HEK293 (cell line): ENCODE data around the gene HS3ST5.

Experiments used
- HOXD13 ChIP-seq: sonication (generic); formaldehyde crosslinking; IDR thresholded peaks from 2 replicates; pipeline ENCODE4 v1.8.0; 2022; ENCODE audit warnings: missing genetic modification reagents, borderline replicate concordance
- KLF10 ChIP-seq: fragments of 450-650 bp; IDR thresholded peaks from 2 replicates; pipeline ENCODE4 v1.5.1; 2018; ENCODE audit warnings: missing biosample characterization, mild to moderate bottlenecking, missing genetic modification characterization
- KLF7 ChIP-seq: fragments of 450-650 bp; formaldehyde crosslinking; IDR thresholded peaks from 2 replicates; pipeline ENCODE4 v1.5.1; 2016; ENCODE audit warnings: missing biosample characterization, missing genetic modification characterization, borderline replicate concordance
- KLF8 ChIP-seq: fragments of 450-650 bp; formaldehyde crosslinking; IDR thresholded peaks from 2 replicates; pipeline ENCODE4 v1.5.1; 2016; ENCODE audit warnings: missing biosample characterization, missing genetic modification characterization
- OVOL3 ChIP-seq: fragments of 450-650 bp; formaldehyde crosslinking; IDR thresholded peaks from 2 replicates; pipeline ENCODE4 v1.5.1; 2016; ENCODE audit warnings: missing biosample characterization, missing genetic modification characterization
- RBAK ChIP-seq: fragments of 450-650 bp; formaldehyde crosslinking; IDR thresholded peaks from 2 replicates; pipeline ENCODE4 v1.5.1; 2016; ENCODE audit warnings: missing biosample characterization, missing genetic modification characterization
- SCRT1 ChIP-seq: fragments of 450-650 bp; formaldehyde crosslinking; IDR thresholded peaks from 2 replicates; pipeline ENCODE4 v1.5.1; 2016; ENCODE audit warnings: missing biosample characterization, missing genetic modification characterization, borderline replicate concordance
- SP3 ChIP-seq: fragments of 450-650 bp; formaldehyde crosslinking; IDR thresholded peaks from 2 replicates; pipeline ENCODE4 v1.5.1; 2016; ENCODE audit warnings: missing biosample characterization, missing genetic modification characterization
- WT1 ChIP-seq: fragments of 450-650 bp; formaldehyde crosslinking; IDR thresholded peaks from 2 replicates; pipeline ENCODE4 v1.5.1; 2016; ENCODE audit warnings: missing biosample characterization, missing genetic modification characterization
- YY1 ChIP-seq: fragments of 450-650 bp; formaldehyde crosslinking; IDR thresholded peaks from 2 replicates; pipeline ENCODE4 v1.5.1; 2018; ENCODE audit warnings: missing biosample characterization, missing genetic modification characterization
- ZBTB1 ChIP-seq: fragments of 450-650 bp; formaldehyde crosslinking; IDR thresholded peaks from 2 replicates; pipeline ENCODE4 v1.5.1; 2016; ENCODE audit warnings: missing biosample characterization, missing genetic modification characterization
- ZBTB20 ChIP-seq: fragments of 450-650 bp; formaldehyde crosslinking; IDR thresholded peaks from 2 replicates; pipeline ENCODE4 v1.5.1; 2016; ENCODE audit warnings: missing biosample characterization, missing genetic modification characterization
- ZEB2 ChIP-seq: fragments of 450-650 bp; formaldehyde crosslinking; IDR thresholded peaks from 2 replicates; pipeline ENCODE4 v1.5.1; 2016; ENCODE audit warnings: missing biosample characterization, missing genetic modification characterization
- ZFHX2 ChIP-seq: fragments of 450-650 bp; formaldehyde crosslinking; conservative IDR thresholded peaks from 2 replicates; pipeline ENCODE4 v1.5.1; 2016; ENCODE audit warnings: missing biosample characterization, missing genetic modification characterization
- ZFP41 ChIP-seq: fragments of 450-650 bp; formaldehyde crosslinking; IDR thresholded peaks from 2 replicates; pipeline ENCODE4 v1.5.1; 2016; ENCODE audit warnings: missing biosample characterization, missing genetic modification characterization, borderline replicate concordance
- ZNF112 ChIP-seq: fragments of 450-650 bp; formaldehyde crosslinking; IDR thresholded peaks from 2 replicates; pipeline ENCODE4 v1.5.0; 2017; ENCODE audit warnings: missing biosample characterization, missing genetic modification characterization
- ZNF174 ChIP-seq: fragments of 450-650 bp; formaldehyde crosslinking; IDR thresholded peaks from 2 replicates; pipeline ENCODE4 v1.5.0; 2017; ENCODE audit warnings: missing biosample characterization, mild to moderate bottlenecking, missing genetic modification characterization
- ZNF248 ChIP-seq: fragments of 450-650 bp; formaldehyde crosslinking; IDR thresholded peaks from 2 replicates; pipeline ENCODE4 v1.5.1; 2017; ENCODE audit warnings: missing biosample characterization, missing genetic modification characterization
- ZNF266 ChIP-seq: fragments of 450-650 bp; formaldehyde crosslinking; IDR thresholded peaks from 2 replicates; pipeline ENCODE4 v1.5.1; 2016; ENCODE audit warnings: missing biosample characterization, missing genetic modification characterization, low read depth
- ZNF292 ChIP-seq: fragments of 450-650 bp; formaldehyde crosslinking; IDR thresholded peaks from 2 replicates; pipeline ENCODE4 v1.5.1; 2016; ENCODE audit warnings: low read depth, missing biosample characterization, missing genetic modification characterization, borderline replicate concordance
- ZNF37A ChIP-seq: fragments of 450-650 bp; IDR thresholded peaks from 2 replicates; pipeline ENCODE4 v1.5.1; 2018; ENCODE audit warnings: missing biosample characterization, missing genetic modification characterization
- ZNF391 ChIP-seq: fragments of 450-650 bp; formaldehyde crosslinking; IDR thresholded peaks from 2 replicates; pipeline ENCODE4 v1.5.1; 2016; ENCODE audit warnings: low read depth, missing biosample characterization, missing genetic modification characterization, borderline replicate concordance
- ZNF416 ChIP-seq: fragments of 450-650 bp; formaldehyde crosslinking; IDR thresholded peaks from 2 replicates; pipeline ENCODE4 v1.5.1; 2016; ENCODE audit warnings: missing biosample characterization, missing genetic modification characterization
- ZNF426 ChIP-seq: fragments of 450-650 bp; formaldehyde crosslinking; IDR thresholded peaks from 2 replicates; pipeline ENCODE4 v1.5.1; 2017; ENCODE audit warnings: missing biosample characterization, missing genetic modification characterization, mild to moderate bottlenecking, inconsistent platforms, moderate library complexity
- ZNF48 ChIP-seq: fragments of 450-650 bp; formaldehyde crosslinking; IDR thresholded peaks from 2 replicates; pipeline ENCODE4 v1.5.1; 2016; ENCODE audit warnings: missing biosample characterization, missing genetic modification characterization
- ZNF521 ChIP-seq: fragments of 450-650 bp; formaldehyde crosslinking; IDR thresholded peaks from 2 replicates; pipeline ENCODE4 v1.5.1; 2017; ENCODE audit warnings: missing biosample characterization, mild to moderate bottlenecking, missing genetic modification characterization
- ZNF571 ChIP-seq: fragments of 450-650 bp; formaldehyde crosslinking; IDR thresholded peaks from 2 replicates; pipeline ENCODE4 v1.5.0; 2017; ENCODE audit warnings: missing biosample characterization, missing genetic modification characterization
- ZNF621 ChIP-seq: fragments of 450-650 bp; formaldehyde crosslinking; IDR thresholded peaks from 2 replicates; pipeline ENCODE4 v1.5.1; 2017; ENCODE audit warnings: missing biosample characterization, missing genetic modification characterization
- ZNF747 ChIP-seq: fragments of 450-650 bp; formaldehyde crosslinking; IDR thresholded peaks from 2 replicates; pipeline ENCODE4 v1.5.1; 2016; ENCODE audit warnings: missing biosample characterization, missing genetic modification characterization
- ZNF777 ChIP-seq: fragments of 450-650 bp; formaldehyde crosslinking; IDR thresholded peaks from 2 replicates; pipeline ENCODE4 v1.5.1; 2017; ENCODE audit warnings: missing biosample characterization, missing genetic modification characterization, borderline replicate concordance
- TF ChIP-seq, protein P1 (sequence below): fragments of 450-650 bp; formaldehyde crosslinking; IDR thresholded peaks from 2 replicates; pipeline ENCODE4 v1.5.1; 2016; ENCODE audit warnings: missing biosample characterization, missing genetic modification characterization
- TF ChIP-seq, protein P2 (sequence below): fragments of 450-650 bp; formaldehyde crosslinking; IDR thresholded peaks from 2 replicates; pipeline ENCODE4 v1.5.1; 2016; ENCODE audit warnings: missing biosample characterization, missing genetic modification characterization
- TF ChIP-seq, protein P3 (sequence below): fragments of 450-650 bp; formaldehyde crosslinking; IDR thresholded peaks from 2 replicates; pipeline ENCODE4 v1.5.1; 2017; ENCODE audit warnings: missing biosample characterization, missing genetic modification characterization
- TF ChIP-seq, protein P4 (sequence below): fragments of 450-650 bp; formaldehyde crosslinking; IDR thresholded peaks from 2 replicates; pipeline ENCODE4 v1.5.1; 2017; ENCODE audit warnings: missing biosample characterization, missing genetic modification characterization

Gene HS3ST5

DNA sequence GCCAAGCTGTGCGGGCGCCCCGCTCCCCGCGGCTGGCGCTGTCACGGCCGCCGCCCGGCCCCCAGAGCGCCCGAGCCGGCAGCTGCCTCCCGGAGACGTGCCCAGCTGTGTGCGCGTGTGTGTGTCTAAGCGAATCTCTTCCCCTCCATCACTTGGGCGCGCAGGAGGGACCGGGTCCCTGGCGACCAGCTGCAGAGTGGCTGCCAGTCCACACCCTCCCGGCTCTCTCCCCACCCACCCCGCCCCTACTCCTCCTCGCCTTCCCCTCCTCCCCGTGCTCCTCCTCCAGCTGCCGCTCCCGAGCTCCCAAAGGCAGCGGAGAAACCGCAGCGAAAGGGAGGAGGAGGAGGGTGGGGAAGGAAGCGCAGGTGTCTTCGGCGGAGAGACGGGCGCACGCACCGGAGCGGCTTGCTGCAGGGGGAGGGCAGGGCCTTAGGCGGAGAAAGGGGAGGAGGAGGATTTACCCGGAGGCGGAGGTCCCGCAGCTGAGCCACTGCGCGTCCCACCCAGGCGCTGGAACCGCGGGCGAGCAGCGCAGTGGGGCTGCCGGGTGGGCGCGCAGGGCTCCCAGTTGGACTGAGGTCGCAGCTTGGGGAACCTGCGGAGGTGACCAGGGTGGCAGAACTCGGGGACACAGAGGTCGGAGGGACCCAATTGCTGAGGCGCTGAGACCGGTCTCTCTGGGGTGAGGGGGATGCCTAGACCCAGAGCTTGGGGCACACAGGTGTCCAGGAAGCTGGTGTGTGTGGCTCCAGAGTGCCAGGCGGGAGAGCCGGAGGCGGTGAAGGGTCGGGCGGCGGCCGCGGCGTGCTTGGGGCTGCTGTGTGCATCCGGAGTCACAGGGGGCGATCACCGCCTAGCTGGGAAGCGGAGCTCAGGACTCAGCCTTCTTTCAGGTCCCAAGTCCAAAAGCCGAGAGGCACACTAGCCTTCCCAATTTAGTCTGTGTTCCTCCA is at the start of gene HS3ST5 (continued):
- TF ChIP-seq, protein P1, sequence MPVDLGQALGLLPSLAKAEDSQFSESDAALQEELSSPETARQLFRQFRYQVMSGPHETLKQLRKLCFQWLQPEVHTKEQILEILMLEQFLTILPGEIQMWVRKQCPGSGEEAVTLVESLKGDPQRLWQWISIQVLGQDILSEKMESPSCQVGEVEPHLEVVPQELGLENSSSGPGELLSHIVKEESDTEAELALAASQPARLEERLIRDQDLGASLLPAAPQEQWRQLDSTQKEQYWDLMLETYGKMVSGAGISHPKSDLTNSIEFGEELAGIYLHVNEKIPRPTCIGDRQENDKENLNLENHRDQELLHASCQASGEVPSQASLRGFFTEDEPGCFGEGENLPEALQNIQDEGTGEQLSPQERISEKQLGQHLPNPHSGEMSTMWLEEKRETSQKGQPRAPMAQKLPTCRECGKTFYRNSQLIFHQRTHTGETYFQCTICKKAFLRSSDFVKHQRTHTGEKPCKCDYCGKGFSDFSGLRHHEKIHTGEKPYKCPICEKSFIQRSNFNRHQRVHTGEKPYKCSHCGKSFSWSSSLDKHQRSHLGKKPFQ (tag by site-specific recombination) = 0 out of 2 replicates have a peak, but pooled peaks have one; percentile 16
- TF ChIP-seq ZNF266 (no peak), HOXD13 (CRISPR knock-in tag) (no peak), ZNF391 (no peak), ZNF416 (tag by site-specific recombination) (no peak), ZBTB20 (peak; percentile 50), ZNF426 (tag by site-specific recombination) (no peak), ZNF248 (tag by site-specific recombination) (no peak), YY1 (tag by site-specific recombination) (no peak), SP3 (tag by site-specific recombination) (peak; percentile 79), ZNF571 (no peak), ZEB2 (no peak; the same call in 1 of the 2 replicates), KLF10 (tag by site-specific recombination) (no peak), ZNF174 (tag by site-specific recombination) (no peak), ZNF112 (tag by site-specific recombination) (no peak), ZFP41 (no peak), SCRT1 (tag by site-specific recombination) (no peak), ZNF37A (tag by site-specific recombination) (no peak), ZFHX2 (tag by site-specific recombination) (peak; percentile 84), ZNF521 (no peak), WT1 (tag by site-specific recombination) (peak; percentile 68), KLF7 (tag by site-specific recombination) (0 out of 2 replicates have a peak, but pooled peaks have one; percentile 2), ZNF48 (tag by site-specific recombination) (no peak), ZBTB1 (no peak), ZNF747 (tag by site-specific recombination) (no peak), KLF8 (tag by site-specific recombination) (peak; percentile 58; the same call in 1 of the 2 replicates), ZNF777 (tag by site-specific recombination) (0 out of 2 replicates have a peak, but pooled peaks have one; percentile 62), ZNF292 (tag by site-specific recombination) (no peak), RBAK (tag by site-specific recombination) (no peak), OVOL3 (tag by site-specific recombination) (no peak), ZNF621 (tag by site-specific recombination) (no peak)
- TF ChIP-seq, protein P2, sequence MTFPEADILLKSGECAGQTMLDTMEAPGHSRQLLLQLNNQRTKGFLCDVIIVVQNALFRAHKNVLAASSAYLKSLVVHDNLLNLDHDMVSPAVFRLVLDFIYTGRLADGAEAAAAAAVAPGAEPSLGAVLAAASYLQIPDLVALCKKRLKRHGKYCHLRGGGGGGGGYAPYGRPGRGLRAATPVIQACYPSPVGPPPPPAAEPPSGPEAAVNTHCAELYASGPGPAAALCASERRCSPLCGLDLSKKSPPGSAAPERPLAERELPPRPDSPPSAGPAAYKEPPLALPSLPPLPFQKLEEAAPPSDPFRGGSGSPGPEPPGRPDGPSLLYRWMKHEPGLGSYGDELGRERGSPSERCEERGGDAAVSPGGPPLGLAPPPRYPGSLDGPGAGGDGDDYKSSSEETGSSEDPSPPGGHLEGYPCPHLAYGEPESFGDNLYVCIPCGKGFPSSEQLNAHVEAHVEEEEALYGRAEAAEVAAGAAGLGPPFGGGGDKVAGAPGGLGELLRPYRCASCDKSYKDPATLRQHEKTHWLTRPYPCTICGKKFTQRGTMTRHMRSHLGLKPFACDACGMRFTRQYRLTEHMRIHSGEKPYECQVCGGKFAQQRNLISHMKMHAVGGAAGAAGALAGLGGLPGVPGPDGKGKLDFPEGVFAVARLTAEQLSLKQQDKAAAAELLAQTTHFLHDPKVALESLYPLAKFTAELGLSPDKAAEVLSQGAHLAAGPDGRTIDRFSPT (tag by site-specific recombination) = peak; percentile 41; the same call in 1 of the 2 replicates
- TF ChIP-seq, protein P3, sequence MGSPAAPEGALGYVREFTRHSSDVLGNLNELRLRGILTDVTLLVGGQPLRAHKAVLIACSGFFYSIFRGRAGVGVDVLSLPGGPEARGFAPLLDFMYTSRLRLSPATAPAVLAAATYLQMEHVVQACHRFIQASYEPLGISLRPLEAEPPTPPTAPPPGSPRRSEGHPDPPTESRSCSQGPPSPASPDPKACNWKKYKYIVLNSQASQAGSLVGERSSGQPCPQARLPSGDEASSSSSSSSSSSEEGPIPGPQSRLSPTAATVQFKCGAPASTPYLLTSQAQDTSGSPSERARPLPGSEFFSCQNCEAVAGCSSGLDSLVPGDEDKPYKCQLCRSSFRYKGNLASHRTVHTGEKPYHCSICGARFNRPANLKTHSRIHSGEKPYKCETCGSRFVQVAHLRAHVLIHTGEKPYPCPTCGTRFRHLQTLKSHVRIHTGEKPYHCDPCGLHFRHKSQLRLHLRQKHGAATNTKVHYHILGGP = no peak
- TF ChIP-seq, protein P4, sequence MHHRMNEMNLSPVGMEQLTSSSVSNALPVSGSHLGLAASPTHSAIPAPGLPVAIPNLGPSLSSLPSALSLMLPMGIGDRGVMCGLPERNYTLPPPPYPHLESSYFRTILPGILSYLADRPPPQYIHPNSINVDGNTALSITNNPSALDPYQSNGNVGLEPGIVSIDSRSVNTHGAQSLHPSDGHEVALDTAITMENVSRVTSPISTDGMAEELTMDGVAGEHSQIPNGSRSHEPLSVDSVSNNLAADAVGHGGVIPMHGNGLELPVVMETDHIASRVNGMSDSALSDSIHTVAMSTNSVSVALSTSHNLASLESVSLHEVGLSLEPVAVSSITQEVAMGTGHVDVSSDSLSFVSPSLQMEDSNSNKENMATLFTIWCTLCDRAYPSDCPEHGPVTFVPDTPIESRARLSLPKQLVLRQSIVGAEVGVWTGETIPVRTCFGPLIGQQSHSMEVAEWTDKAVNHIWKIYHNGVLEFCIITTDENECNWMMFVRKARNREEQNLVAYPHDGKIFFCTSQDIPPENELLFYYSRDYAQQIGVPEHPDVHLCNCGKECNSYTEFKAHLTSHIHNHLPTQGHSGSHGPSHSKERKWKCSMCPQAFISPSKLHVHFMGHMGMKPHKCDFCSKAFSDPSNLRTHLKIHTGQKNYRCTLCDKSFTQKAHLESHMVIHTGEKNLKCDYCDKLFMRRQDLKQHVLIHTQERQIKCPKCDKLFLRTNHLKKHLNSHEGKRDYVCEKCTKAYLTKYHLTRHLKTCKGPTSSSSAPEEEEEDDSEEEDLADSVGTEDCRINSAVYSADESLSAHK = no peak
